IPS-20b (cell line): ENCODE measurements around the gene RBM17.

Experiments
- H3K27ac ChIP-seq: one replicate; pipeline ENCODE4 v1.5.1; 2013; ENCODE audit warnings: low read length
- H3K27me3 ChIP-seq: 2 replicates; pipeline ENCODE4 v1.6.1; 2013; ENCODE audit warnings: mild to moderate bottlenecking, low read length, inconsistent platforms; ENCODE audit not compliant: insufficient read depth
- H3K36me3 ChIP-seq: 2 replicates; pipeline ENCODE4 v1.6.1; 2013; ENCODE audit warnings: low read depth, mild to moderate bottlenecking, inconsistent platforms, low read length, moderate library complexity; ENCODE audit not compliant: insufficient read depth
- H3K4me1 ChIP-seq: 2 replicates; pipeline ENCODE4 v1.6.1; 2013; ENCODE audit warnings: mild to moderate bottlenecking, control low read depth, inconsistent platforms, low read length, moderate library complexity; ENCODE audit not compliant: insufficient read depth
- H3K4me3 ChIP-seq: 2 replicates; pipeline ENCODE4 v1.5.1; 2013; ENCODE audit warnings: mild to moderate bottlenecking, low read length, inconsistent platforms
- H3K9ac ChIP-seq: 2 replicates; pipeline ENCODE4 v1.6.1; 2013; ENCODE audit warnings: low read depth, mild to moderate bottlenecking, inconsistent platforms, low read length, moderate library complexity
- H3K9me3 ChIP-seq: 2 replicates; pipeline ENCODE4 v1.6.1; 2013; ENCODE audit warnings: mild to moderate bottlenecking, low read depth, low read length, inconsistent platforms; ENCODE audit not compliant: insufficient read depth

RBM17 gene

DNA sequence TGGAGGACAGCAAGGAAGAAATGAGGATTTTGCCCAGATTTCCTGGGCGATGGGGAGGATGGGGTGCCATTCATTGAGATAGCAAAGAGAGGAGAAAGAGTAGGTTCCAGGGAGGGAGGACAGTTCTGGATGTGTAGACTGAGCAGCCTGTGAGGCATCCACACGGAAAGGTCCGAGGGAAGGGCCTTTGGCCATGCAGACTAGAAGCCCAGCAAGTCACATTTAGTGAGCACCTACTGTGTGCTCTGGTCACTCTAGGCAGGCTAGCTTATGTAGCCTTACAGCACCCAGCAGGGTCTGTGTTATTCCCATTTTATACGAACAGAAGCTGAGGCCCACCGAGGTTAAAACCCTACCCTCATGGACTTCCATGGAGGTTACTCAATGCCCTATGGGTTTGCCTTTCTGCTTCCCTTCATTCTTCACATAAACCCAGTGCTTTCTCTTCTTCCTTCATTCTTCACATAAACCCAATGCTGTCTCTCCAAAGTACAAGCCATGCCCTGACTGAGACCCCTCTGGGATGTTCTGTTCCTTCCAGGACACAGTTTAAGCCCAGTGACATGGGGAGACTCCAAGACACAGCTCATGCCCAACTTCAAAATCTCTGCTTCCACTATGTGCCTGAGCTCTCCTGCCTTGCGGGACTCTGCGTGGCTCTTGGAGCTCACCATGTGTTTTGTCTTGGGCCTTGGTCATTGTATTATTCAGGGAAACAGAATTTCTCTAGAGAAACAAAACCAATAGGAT lies 40.4 kb upstream of the RBM17 start:
- no peaks in the 10 kb centered on the region for H3K4me1 ChIP-seq
- H3K36me3 ChIP-seq = no peaks in the 10 kb centered on the region
- no peak overlapping the region for H3K9ac ChIP-seq
- H3K27ac ChIP-seq = no peak overlapping the region
- no peak overlapping the region for H3K4me3 ChIP-seq
- H3K27me3 ChIP-seq = no peaks in the 10 kb centered on the region; the same call in 1 of the 2 replicates
- no peaks in the 10 kb centered on the region for H3K9me3 ChIP-seq

DNA sequence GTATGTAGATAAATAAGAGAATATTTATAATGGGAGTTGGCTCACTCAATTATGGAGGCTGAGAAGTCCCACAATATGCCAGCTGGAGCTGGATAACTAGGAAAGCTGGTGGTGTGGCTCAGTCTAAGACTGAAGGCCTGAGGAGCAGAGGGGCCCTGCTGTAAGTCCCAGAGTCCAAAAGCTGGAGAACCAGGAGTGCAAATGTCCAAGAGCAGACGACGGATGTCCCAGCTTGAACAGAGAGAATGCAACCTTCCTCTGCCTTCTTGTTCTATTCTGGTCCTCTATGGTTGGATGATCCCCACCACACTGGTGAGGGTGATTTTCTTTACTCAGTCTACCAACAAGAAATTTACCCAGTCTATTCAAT lies 39.8 kb upstream of the RBM17 start:
- H3K27ac ChIP-seq = no peak overlapping the region
- no peaks in the 10 kb centered on the region; the same call in 1 of the 2 replicates for H3K27me3 ChIP-seq
- no peaks in the 10 kb centered on the region for H3K9me3 ChIP-seq
- no peak overlapping the region for H3K4me3 ChIP-seq
- no peaks in the 10 kb centered on the region for H3K4me1 ChIP-seq
- H3K9ac ChIP-seq = no peak overlapping the region
- no peaks in the 10 kb centered on the region for H3K36me3 ChIP-seq

DNA sequence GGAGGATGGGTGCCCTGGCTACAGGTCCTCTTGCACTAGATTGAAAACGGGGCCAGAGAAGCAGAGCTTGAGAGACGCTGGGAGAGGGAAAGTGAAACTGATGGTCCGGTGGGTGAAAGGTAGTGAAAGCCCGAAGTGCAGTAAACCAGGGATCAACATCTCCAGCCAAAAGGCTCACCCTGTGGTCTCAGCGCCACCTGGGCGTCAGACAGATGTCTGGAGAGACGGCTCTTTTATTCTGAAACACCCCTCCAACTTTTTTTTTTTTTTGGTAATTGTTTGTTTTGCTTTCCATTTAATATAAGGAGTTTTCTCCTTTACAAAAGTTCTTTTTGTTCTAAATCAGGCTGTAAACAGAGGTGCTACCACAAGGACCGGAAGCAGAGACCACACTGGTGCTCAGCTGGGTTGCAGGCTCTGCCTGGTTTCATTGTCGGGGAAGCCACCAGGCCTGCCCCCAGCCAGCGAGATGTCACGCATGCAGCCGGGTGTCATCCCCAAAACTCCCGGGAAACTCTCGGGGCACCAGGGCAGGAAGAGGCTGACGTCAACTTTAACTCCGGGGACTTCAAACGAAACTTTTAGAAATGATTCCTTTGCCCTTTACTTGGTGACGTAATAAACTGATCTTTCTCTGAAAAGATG lies 37.9 kb upstream of the RBM17 start:
- no peak overlapping the region for H3K4me3 ChIP-seq
- H3K9me3 ChIP-seq = no peaks in the 10 kb centered on the region
- no peaks in the 10 kb centered on the region for H3K36me3 ChIP-seq
- H3K27ac ChIP-seq = no peak overlapping the region
- no peak overlapping the region for H3K9ac ChIP-seq
- H3K27me3 ChIP-seq = no peaks in the 10 kb centered on the region; the same call in 1 of the 2 replicates
- H3K4me1 ChIP-seq = no peaks in the 10 kb centered on the region

DNA sequence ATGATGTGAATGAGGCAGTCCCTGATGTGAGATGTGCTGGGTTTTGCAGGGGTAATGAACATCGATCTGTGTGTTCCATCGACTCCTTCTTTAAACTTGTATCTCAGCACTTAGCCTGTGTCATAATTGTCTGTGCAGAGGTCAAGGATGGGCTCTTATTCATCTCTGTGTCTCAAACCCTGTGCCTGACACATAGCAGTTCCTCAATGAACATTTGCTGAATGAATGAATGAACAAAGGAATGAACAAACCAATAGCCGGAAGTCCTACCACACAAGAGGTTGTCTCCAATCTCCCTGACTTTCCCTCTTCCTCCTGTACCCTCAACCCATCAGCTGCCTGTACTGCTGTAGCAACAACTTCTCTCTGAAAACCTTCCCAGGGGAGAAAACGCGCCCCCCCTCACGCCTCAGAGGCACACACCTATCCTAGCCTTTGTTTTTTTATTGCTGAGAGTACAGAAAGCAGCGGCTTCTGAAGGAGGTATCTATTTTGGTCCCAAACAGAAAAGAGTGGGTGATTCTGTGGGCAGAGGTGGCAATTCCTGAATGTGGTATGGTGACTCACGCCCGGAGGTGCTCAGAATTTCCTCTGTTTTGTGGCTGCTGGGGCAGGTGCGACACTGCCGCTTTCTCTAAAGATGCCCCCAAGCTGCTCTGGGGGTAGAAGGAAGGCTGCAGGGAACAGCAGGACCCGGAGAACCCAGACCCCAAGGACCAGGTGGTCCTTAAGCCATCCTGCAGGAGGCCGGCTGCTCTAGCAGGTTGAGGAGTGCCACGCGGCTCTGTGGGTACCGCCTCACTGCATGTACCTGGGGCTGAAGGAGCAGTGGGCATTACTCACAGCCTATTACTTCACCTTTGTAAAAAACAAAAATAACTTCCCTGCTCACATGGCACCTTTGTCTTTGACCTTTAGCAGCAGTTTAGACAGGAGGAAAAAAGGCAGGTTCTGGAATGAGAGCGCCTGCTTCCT lies 36.3 kb upstream of the RBM17 start:
- no peaks in the 10 kb centered on the region for H3K9me3 ChIP-seq

DNA sequence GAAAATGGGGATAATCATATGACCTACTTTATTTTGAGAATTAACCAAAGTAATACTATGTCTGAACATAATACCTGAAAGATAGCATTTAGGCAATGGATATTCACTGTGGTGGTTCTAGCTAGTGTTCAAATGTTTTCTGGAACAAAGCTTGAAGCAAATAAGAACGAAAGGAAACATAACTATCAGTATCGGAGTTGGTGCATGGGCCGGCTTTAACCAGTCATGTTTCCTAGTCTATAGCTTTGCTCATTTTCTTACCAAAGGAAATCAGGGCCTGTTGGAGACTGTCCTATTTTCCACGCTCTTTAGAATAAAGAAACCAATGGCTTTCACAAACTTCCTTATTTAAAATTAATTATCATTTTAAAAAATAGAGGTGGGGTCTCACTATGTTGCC lies 35.5 kb upstream of the RBM17 start:
- H3K27ac ChIP-seq = no peak overlapping the region
- no peaks in the 10 kb centered on the region for H3K27me3 ChIP-seq
- H3K4me3 ChIP-seq = no peak overlapping the region
- no peaks in the 10 kb centered on the region for H3K9me3 ChIP-seq
- no peaks in the 10 kb centered on the region for H3K4me1 ChIP-seq
- no peak overlapping the region for H3K9ac ChIP-seq
- H3K36me3 ChIP-seq = no peaks in the 10 kb centered on the region

More for the DNA sequence above, 36.3 kb upstream of the RBM17 start:
- H3K4me3 ChIP-seq = no peak overlapping the region
- no peaks in the 10 kb centered on the region for H3K36me3 ChIP-seq
- no peak overlapping the region for H3K9ac ChIP-seq
- no peaks in the 10 kb centered on the region for H3K27me3 ChIP-seq
- no peak overlapping the region for H3K27ac ChIP-seq
- H3K4me1 ChIP-seq = no peaks in the 10 kb centered on the region

DNA sequence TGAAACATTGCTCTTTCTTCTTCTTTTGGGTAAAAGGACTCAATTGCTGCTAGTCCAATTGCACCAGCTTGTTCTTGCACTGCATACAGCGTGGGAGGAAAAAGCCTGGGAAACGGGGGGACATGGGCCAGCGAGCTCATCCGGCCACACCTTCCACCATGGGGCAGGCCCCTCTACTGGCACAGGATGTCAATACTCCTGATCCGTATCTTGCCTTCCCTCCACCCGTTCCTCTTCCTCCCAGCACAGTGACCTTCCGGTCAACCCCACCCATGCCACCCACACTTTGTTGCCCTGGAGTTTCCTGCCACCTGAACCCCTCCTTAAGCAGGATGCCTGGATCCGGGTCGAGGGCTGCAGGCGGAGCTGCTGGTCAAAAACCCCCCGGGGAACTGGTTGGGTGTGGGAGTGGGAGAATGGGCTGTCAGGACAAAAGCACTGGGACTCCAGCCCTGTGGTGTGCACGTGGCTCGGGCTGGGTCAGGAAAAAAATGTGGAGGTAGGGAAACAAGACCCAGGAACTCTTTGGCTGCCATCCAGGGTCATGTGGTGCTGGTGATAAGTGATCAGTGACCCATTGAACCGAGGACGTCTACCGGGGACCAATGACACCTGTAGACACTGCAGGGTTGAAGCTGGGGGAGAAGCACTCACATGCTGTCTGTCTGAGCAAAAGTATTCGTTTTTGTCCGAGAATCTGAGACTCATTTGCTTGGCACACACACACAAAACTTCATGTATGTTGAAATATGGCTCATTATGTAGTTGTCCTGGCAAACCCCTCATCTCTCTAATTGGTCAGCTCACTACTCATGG lies 34.8 kb upstream of the RBM17 start:
- Histone ChIP-seq H3K27me3 (no peaks in the 10 kb centered on the region), H3K9me3 (no peaks in the 10 kb centered on the region), H3K4me1 (no peaks in the 10 kb centered on the region), H3K27ac (no peak overlapping the region), H3K9ac (no peak overlapping the region), H3K36me3 (no peaks in the 10 kb centered on the region), H3K4me3 (no peak overlapping the region)

DNA sequence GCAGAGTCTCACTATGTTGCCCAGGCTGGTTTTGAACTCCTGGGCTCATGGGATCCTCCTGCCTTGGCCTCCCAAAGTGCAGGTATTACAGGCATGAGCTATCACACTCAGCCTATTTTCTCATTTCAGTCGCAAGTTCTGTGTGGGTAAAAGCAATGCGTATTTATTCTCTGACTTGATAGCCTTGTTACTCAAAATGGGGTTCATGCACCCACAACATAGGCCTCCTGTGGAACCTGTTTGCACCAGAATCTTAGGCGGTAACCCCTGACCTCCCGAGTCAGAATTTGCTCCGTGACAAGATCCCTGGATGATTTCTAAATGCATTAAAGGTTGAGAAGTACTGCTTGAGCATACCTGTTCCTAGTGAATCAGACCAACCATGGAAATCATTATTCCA lies 34.0 kb upstream of the RBM17 start:
- H3K4me1 ChIP-seq = no peaks in the 10 kb centered on the region

DNA sequence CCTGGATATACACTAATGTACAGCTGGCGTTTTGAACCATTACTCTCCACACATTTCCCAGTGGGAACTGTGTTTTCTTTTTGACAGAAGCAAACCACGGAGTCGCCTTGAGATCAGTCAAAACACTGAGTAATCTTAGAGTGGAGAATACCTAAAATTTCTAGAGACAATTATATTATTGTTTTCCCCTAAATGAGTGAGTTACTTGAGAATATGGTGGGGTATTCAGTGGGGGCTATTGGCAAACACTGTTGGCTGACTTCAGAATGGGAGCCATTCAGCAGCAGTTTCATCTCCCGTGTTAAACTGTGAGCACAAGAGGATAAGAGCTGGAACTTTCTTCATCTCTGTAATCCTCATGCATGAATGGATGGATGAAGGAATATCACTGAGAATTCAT lies 32.9 kb upstream of the RBM17 start:
- Histone ChIP-seq H3K27me3 (no peaks in the 10 kb centered on the region), H3K9me3 (no peaks in the 10 kb centered on the region), H3K27ac (no peak overlapping the region), H3K4me3 (no peak overlapping the region), H3K4me1 (no peaks in the 10 kb centered on the region), H3K9ac (no peak overlapping the region), H3K36me3 (no peaks in the 10 kb centered on the region)

More for the DNA sequence above, 34.0 kb upstream of the RBM17 start:
- H3K9ac ChIP-seq = no peak overlapping the region
- no peaks in the 10 kb centered on the region for H3K9me3 ChIP-seq
- H3K27ac ChIP-seq = no peak overlapping the region
- no peaks in the 10 kb centered on the region for H3K27me3 ChIP-seq
- no peak overlapping the region for H3K4me3 ChIP-seq
- H3K36me3 ChIP-seq = no peaks in the 10 kb centered on the region

DNA sequence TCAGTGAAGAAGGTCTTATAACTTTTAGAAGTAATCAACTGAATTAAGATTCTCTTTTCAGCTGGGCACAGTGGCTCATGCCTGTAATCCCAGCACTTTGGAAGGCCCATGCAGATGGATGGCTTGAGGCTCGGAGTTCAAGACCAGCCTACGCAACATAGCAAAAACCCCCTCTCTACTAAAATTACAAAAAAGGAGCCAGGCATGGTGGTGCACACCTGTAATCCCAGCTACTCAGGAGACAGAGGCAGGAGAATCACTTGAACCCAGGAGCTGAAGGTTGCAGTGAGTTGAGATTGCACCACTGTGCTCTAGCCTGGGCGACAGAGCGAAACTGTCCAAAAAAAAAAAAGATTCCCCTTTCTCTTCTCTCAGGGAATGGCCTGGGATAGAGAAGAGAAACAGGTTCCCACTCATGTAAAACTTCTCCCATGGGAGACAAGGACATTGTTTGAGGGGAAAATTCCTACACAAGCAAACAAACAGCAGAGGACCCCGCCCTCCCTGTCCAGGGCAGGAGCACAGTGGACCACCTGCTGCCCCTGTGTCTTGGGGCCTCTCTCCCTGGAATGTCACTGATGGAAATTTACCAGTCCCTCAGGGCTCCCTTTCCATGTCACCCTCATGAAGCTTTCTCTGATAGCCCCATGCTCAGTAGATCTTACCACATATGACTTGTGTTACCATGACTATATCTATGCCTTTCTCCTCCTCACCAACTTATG lies 32.3 kb upstream of the RBM17 start:
- H3K36me3 ChIP-seq = no peaks in the 10 kb centered on the region
- H3K9me3 ChIP-seq = no peaks in the 10 kb centered on the region
- no peak overlapping the region for H3K4me3 ChIP-seq
- no peak overlapping the region for H3K27ac ChIP-seq
- H3K9ac ChIP-seq = no peak overlapping the region
- no peaks in the 10 kb centered on the region for H3K27me3 ChIP-seq
- no peaks in the 10 kb centered on the region for H3K4me1 ChIP-seq

DNA sequence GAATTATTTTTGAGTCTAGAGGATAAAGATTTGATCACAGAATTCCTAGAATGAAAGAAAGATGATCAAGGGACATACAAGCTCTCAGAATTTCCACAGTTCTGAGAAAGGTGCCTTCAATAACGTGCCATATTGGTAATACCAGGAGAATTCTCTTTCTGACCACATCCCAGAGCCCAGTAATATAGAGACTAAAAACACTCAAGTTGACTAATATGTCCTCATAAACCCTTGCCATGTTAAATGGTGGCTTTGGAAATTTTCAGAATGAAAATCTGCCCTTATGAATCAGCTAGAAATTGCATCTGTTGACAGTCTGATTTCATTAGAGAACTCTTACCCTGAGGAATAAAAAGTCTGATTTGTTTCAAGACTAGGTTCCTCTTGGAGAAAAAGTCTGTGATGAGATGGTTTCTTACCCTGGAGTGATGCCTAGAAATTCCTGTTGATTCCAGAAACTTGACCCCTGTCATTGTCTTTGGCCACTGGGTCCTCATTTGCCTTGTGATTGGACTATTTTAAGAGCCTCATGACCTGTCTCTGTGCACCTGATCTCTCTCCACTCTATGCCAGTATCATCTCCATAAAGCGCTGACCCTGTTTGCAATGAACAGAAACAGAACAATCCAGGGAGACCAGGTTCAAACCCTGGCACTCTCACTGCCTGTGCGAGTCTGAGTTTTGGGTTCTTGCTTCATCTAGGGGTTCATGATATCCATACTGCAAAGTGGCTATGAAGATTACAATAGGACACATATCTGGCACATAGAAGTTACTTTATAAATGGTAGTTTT lies 30.0 kb upstream of the RBM17 start:
- no peaks in the 10 kb centered on the region for H3K9me3 ChIP-seq
- no peak overlapping the region for H3K9ac ChIP-seq
- no peak overlapping the region for H3K4me3 ChIP-seq
- H3K36me3 ChIP-seq = no peaks in the 10 kb centered on the region
- no peak overlapping the region for H3K27ac ChIP-seq
- H3K4me1 ChIP-seq = no peaks in the 10 kb centered on the region
- H3K27me3 ChIP-seq = no peaks in the 10 kb centered on the region
